ENCODE measurements around the gene RER1.

The RER1 gene

GRCh38 chr1:2374252-2375155 is 17.1 kb upstream of the RER1 start:
- H3K36me3 ChIP-seq (ENCODE audit: control insufficient read depth in 1 of 2, insufficient read depth in 2 of 2, low read length in 2 of 2), result no peaks in the 10 kb centered on the region

GRCh38 chr1:2375246-2375922 is 16.3 kb upstream of the RER1 start:
- Histone ChIP-seq H3K4me2 (ENCODE audit: low read length) (no peak overlapping the region), H3K4me1 (ENCODE audit: control insufficient read depth in 1 of 2, insufficient read depth in 2 of 2, low read length in 2 of 2) (peaks cover 7 to 8% of the 10 kb centered on the region in 2 experiments), H2BK12ac (ENCODE audit: low read length) (no peak overlapping the region)

More at GRCh38 chr1:2374252-2375155, 17.1 kb upstream of the RER1 start:
- WGBS (ENCODE audit: extremely low coverage, insufficient coverage, insufficient read length), result no CpG with 5 or more reads among the region's 17 CpGs
- H2BK12ac ChIP-seq (ENCODE audit: low read length), result no peak overlapping the region
- no peak overlapping the region for H3K4ac ChIP-seq (ENCODE audit: low read depth, low read length)
- H3K18ac ChIP-seq (ENCODE audit: low read length), result no peak overlapping the region
- peaks cover 7 to 8% of the 10 kb centered on the region in 2 experiments for H3K4me1 ChIP-seq (ENCODE audit: control insufficient read depth in 1 of 2, insufficient read depth in 2 of 2, low read length in 2 of 2)
- H3K79me1 ChIP-seq (ENCODE audit: low read length), result no peaks in the 10 kb centered on the region
- H2BK120ac ChIP-seq (ENCODE audit: insufficient read depth, low read length, poor library complexity), result no peak overlapping the region
- no peak overlapping the region for H3K23ac ChIP-seq (ENCODE audit: low read length)
- no peaks in the 10 kb centered on the region for H3K79me2 ChIP-seq (ENCODE audit: control insufficient read depth, insufficient read depth, low read length, poor library complexity)
- DNase-seq, result peak in 1 of 2 donors; percentile 7
- no peak overlapping the region for H2AFZ ChIP-seq (ENCODE audit: insufficient read depth, low read length, poor library complexity)
- no peak overlapping the region for H4K8ac ChIP-seq (ENCODE audit: low read depth, low read length)
- no peaks in the 10 kb centered on the region for H3K27me3 ChIP-seq (ENCODE audit: insufficient read depth, low read length)
- H3K9ac ChIP-seq (ENCODE audit: low read length), result no peak overlapping the region
- H3K9me3 ChIP-seq (ENCODE audit: insufficient read depth, low read depth, low read length), result no peaks in the 10 kb centered on the region
- H2AK5ac ChIP-seq (ENCODE audit: low read length), result no peak overlapping the region
- no peak overlapping the region for H3K4me3 ChIP-seq (ENCODE audit: low read depth, low read length)
- H2BK5ac ChIP-seq (ENCODE audit: low read depth, low read length, poor library complexity), result no peak overlapping the region
- H3K27ac ChIP-seq (ENCODE audit: low read depth, low read length), result no peak overlapping the region
- no peak overlapping the region for H3K14ac ChIP-seq (ENCODE audit: low read length)
- H4K12ac ChIP-seq (ENCODE audit: low read depth, low read length), result no peak overlapping the region
- no peak overlapping the region for H4K91ac ChIP-seq (ENCODE audit: low read depth, low read length)
- no peak overlapping the region for H3K4me2 ChIP-seq (ENCODE audit: low read length)

GRCh38 chr1:2375923-2376260 is 15.7 kb upstream of the RER1 start:
- no CpG with 5 or more reads among the region's 7 CpGs for WGBS (ENCODE audit: extremely low coverage, insufficient coverage, insufficient read length)

More at GRCh38 chr1:2375246-2375922, 16.3 kb upstream of the RER1 start:
- Histone ChIP-seq H3K9me3 (ENCODE audit: insufficient read depth, low read depth, low read length) (no peaks in the 10 kb centered on the region), H3K23ac (ENCODE audit: low read length) (no peak overlapping the region), H4K8ac (ENCODE audit: low read depth, low read length) (no peak overlapping the region), H2BK5ac (ENCODE audit: low read depth, low read length, poor library complexity) (no peak overlapping the region), H4K12ac (ENCODE audit: low read depth, low read length) (no peak overlapping the region), H4K91ac (ENCODE audit: low read depth, low read length) (no peak overlapping the region), H3K4me3 (ENCODE audit: low read depth, low read length) (no peak overlapping the region), H3K27ac (ENCODE audit: low read depth, low read length) (no peak overlapping the region), H2AFZ (ENCODE audit: insufficient read depth, low read length, poor library complexity) (no peak overlapping the region), H3K27me3 (ENCODE audit: insufficient read depth, low read length) (no peaks in the 10 kb centered on the region), H2AK5ac (ENCODE audit: low read length) (no peak overlapping the region), H3K18ac (ENCODE audit: low read length) (no peak overlapping the region), H3K79me2 (ENCODE audit: control insufficient read depth, insufficient read depth, low read length, poor library complexity) (no peaks in the 10 kb centered on the region), H3K14ac (ENCODE audit: low read length) (no peak overlapping the region), H3K79me1 (ENCODE audit: low read length) (no peaks in the 10 kb centered on the region), H3K36me3 (ENCODE audit: control insufficient read depth in 1 of 2, insufficient read depth in 2 of 2, low read length in 2 of 2) (no peaks in the 10 kb centered on the region), H3K4ac (ENCODE audit: low read depth, low read length) (no peak overlapping the region), H3K9ac (ENCODE audit: low read length) (no peak overlapping the region), H2BK120ac (ENCODE audit: insufficient read depth, low read length, poor library complexity) (no peak overlapping the region)
- no CpG with 5 or more reads among the region's 23 CpGs for WGBS (ENCODE audit: extremely low coverage, insufficient coverage, insufficient read length)
- DNase-seq, result peak in 1 of 2 donors; percentile 51

GRCh38 chr1:2376261-2376741 is 15.3 kb upstream of the RER1 start:
- peak overlapping the region; percentile 11 for H3K4me3 ChIP-seq (ENCODE audit: low read depth, low read length)
- H4K12ac ChIP-seq (ENCODE audit: low read depth, low read length), result no peak overlapping the region
- no peak overlapping the region for H3K23ac ChIP-seq (ENCODE audit: low read length)
- H2AK5ac ChIP-seq (ENCODE audit: low read length), result no peak overlapping the region
- H3K9ac ChIP-seq (ENCODE audit: low read length), result no peak overlapping the region
- H3K79me2 ChIP-seq (ENCODE audit: control insufficient read depth, insufficient read depth, low read length, poor library complexity), result no peaks in the 10 kb centered on the region
- no peaks in the 10 kb centered on the region for H3K9me3 ChIP-seq (ENCODE audit: insufficient read depth, low read depth, low read length)
- peaks cover 7 to 8% of the 10 kb centered on the region in 2 experiments for H3K4me1 ChIP-seq (ENCODE audit: control insufficient read depth in 1 of 2, insufficient read depth in 2 of 2, low read length in 2 of 2)
- H2BK120ac ChIP-seq (ENCODE audit: insufficient read depth, low read length, poor library complexity), result no peak overlapping the region
- H2BK5ac ChIP-seq (ENCODE audit: low read depth, low read length, poor library complexity), result no peak overlapping the region
- H4K91ac ChIP-seq (ENCODE audit: low read depth, low read length), result no peak overlapping the region
- no peaks in the 10 kb centered on the region for H3K79me1 ChIP-seq (ENCODE audit: low read length)
- no peak overlapping the region for H3K18ac ChIP-seq (ENCODE audit: low read length)
- H3K27ac ChIP-seq (ENCODE audit: low read depth, low read length), result no peak overlapping the region
- no peak overlapping the region for H2AFZ ChIP-seq (ENCODE audit: insufficient read depth, low read length, poor library complexity)
- DNase-seq, result no peak
- H3K36me3 ChIP-seq (ENCODE audit: control insufficient read depth in 1 of 2, insufficient read depth in 2 of 2, low read length in 2 of 2), result no peaks in the 10 kb centered on the region
- no peak overlapping the region for H3K4me2 ChIP-seq (ENCODE audit: low read length)
- no peak overlapping the region for H3K4ac ChIP-seq (ENCODE audit: low read depth, low read length)
- no peak overlapping the region for H2BK12ac ChIP-seq (ENCODE audit: low read length)
- H3K14ac ChIP-seq (ENCODE audit: low read length), result no peak overlapping the region
- no CpG with 5 or more reads among the region's 23 CpGs for WGBS (ENCODE audit: extremely low coverage, insufficient coverage, insufficient read length)
- no peak overlapping the region for H4K8ac ChIP-seq (ENCODE audit: low read depth, low read length)
- H3K27me3 ChIP-seq (ENCODE audit: insufficient read depth, low read length), result no peaks in the 10 kb centered on the region

More at GRCh38 chr1:2375923-2376260, 15.7 kb upstream of the RER1 start:
- no peak overlapping the region for H3K27ac ChIP-seq (ENCODE audit: low read depth, low read length)
- no peak for DNase-seq
- no peak overlapping the region for H2BK5ac ChIP-seq (ENCODE audit: low read depth, low read length, poor library complexity)
- H3K27me3 ChIP-seq (ENCODE audit: insufficient read depth, low read length), result no peaks in the 10 kb centered on the region
- no peak overlapping the region for H3K9ac ChIP-seq (ENCODE audit: low read length)
- no peaks in the 10 kb centered on the region for H3K9me3 ChIP-seq (ENCODE audit: insufficient read depth, low read depth, low read length)
- no peak overlapping the region for H2AK5ac ChIP-seq (ENCODE audit: low read length)
- H3K4ac ChIP-seq (ENCODE audit: low read depth, low read length), result no peak overlapping the region
- no peak overlapping the region for H2BK120ac ChIP-seq (ENCODE audit: insufficient read depth, low read length, poor library complexity)
- H3K79me2 ChIP-seq (ENCODE audit: control insufficient read depth, insufficient read depth, low read length, poor library complexity), result no peaks in the 10 kb centered on the region
- no peaks in the 10 kb centered on the region for H3K79me1 ChIP-seq (ENCODE audit: low read length)
- no peak overlapping the region for H3K14ac ChIP-seq (ENCODE audit: low read length)
- H4K12ac ChIP-seq (ENCODE audit: low read depth, low read length), result no peak overlapping the region
- H4K91ac ChIP-seq (ENCODE audit: low read depth, low read length), result no peak overlapping the region
- H4K8ac ChIP-seq (ENCODE audit: low read depth, low read length), result no peak overlapping the region
- H3K36me3 ChIP-seq (ENCODE audit: control insufficient read depth in 1 of 2, insufficient read depth in 2 of 2, low read length in 2 of 2), result no peaks in the 10 kb centered on the region
- no peak overlapping the region for H3K4me2 ChIP-seq (ENCODE audit: low read length)
- H3K18ac ChIP-seq (ENCODE audit: low read length), result no peak overlapping the region
- H3K4me3 ChIP-seq (ENCODE audit: low read depth, low read length), result no peak overlapping the region
- no peak overlapping the region for H3K23ac ChIP-seq (ENCODE audit: low read length)
- H3K4me1 ChIP-seq (ENCODE audit: control insufficient read depth in 1 of 2, insufficient read depth in 2 of 2, low read length in 2 of 2), result peaks cover 7 to 8% of the 10 kb centered on the region in 2 experiments
- no peak overlapping the region for H2BK12ac ChIP-seq (ENCODE audit: low read length)
- no peak overlapping the region for H2AFZ ChIP-seq (ENCODE audit: insufficient read depth, low read length, poor library complexity)
